ENCODE measurements around the gene P2RY2. TPM values are rescaled to one million over a fixed set of nuclear protein-coding genes. Genes with fewer than 3 reads are reported as not detected.

Gene P2RY2
- 3.3 and 5.7 TPM in 2 replicates for total RNA-seq

DNA sequence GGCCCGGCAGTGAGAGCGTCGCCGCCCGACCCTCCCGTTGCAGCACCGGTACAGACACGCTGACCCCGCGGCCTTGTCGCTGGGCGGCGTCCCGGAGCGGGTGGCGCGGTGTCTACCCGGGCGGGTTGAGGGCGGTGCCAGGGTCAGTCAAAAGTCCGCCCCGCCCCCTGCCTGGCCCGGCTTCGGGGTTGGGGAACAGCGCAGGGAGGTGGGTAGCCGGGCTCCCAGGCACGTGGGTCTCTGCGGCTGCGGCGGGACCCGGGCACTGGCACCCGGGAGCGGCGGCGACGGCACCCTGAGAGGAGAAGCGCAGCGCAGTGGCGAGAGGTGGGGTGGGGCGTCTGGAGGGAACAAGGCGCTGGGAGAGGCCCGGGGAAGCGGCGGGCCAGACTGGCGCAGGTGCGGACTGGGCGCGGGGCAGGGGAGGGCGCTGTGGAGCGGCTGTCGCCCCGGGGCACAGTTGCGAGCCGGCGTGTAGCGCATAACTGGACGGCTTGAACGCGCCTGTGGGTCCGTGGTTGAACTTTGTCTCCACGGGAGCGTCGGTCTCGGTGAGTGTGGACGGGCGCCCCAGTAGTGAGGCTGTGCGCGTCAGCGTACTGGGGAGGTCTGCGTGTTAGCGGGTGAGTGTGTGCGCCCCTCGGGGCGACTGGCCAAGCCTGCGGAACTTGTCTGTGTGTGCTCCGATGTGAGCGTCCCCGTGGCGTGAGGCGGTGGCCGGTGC, at the start of gene P2RY2:
TSS of gene P2RY2 (plus strand) at position 176 of the 724 bp plus-strand sequence. CDS start 15,879 bp downstream, outside the sequence.

DNA sequence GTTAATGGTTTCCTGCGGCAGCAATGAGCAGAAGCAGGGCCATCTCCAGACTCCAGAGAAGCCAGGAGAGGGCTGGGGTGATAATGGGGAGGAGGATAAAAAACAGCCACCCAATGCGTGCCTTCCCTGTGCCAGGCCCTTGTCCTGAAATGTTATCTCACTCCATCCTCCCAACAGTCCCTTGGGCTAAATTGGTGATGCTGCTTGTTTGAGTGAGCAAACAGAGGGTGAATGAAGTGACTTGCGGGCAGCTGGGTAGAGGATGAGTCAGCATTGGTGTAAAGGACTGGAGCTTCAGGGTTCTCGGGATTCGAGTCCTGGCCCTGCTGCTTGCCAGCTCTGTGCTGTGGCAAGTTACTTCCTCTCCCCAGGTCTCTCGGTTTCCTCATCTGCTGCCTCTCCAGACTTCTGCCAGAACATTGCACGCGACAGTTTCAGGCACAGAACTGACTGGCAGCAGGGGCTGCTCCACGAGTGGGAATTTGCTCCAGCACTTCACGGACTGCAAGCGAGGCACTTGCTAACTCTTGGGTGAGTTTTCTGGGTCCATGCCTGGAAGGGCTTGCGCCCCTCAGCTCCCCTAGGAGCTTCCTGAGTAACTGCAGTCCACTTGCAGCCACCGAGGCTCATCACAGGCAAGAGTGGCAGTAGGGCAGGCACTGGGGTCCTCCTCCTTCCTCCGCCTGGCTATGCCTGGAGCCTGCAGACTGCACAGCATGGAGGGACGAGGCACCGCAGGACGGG, 54.0 kb downstream of the P2RY2 start, which contains the start of gene P2RY6:
TSS of gene P2RY6 (plus strand) at position 403 of the 744 bp plus-strand sequence. CDS start 24,181 bp downstream, outside the sequence.

Other genes with a start within 250 kb of the P2RY2 start
- 23.8 and 24.1 TPM in 2 replicates for gene FCHSD2, start 76.0 kb upstream of the P2RY2 start, total RNA-seq
- gene P2RY6, start 54.1 kb downstream of the P2RY2 start, total RNA-seq = 0.29 and 0.33 TPM in 2 replicates
- 27.0 and 36.6 TPM in 2 replicates for gene ARHGEF17, start 90.0 kb downstream of the P2RY2 start, total RNA-seq
- gene RELT, start 158.1 kb downstream of the P2RY2 start, total RNA-seq = 8.8 and 12.5 TPM in 2 replicates